Common myeloid progenitor, CD34-positive (primary cell): ENCODE measurements around the gene RAB3A.
A peak's percentile ranks its signal among the peaks of the same experiment; 100 is the strongest.

Source experiments
- CTCF ChIA-PET: fragments of 350-600 bp; sonication (Branson Sonifier 250); formaldehyde crosslinking; loops from one replicate; lab custom pipeline; 2021; ENCODE audit warnings: antibody characterized with exemption; lab: Charles Lee
- POLR2A ChIA-PET: fragments of 350-600 bp; sonication (Branson Sonifier 250); formaldehyde crosslinking; loops from one replicate; lab custom pipeline; 2021; ENCODE audit warnings: antibody characterized with exemption; lab: Charles Lee
- DNase-seq, 3 donors: peaks; one replicate each; pipeline versions ENCODE4 v3.0.0 to v3.0.0-alpha.2; 2013
- H3K27ac ChIP-seq, 2 experiments: 1 replicate in 1 of 2; 2 replicates in 1 of 2; pipeline ENCODE4 v1.7.0; 2013; ENCODE audit warnings: inconsistent platforms in 2 of 2, low read length in 2 of 2, mild to moderate bottlenecking in 2 of 2, low read depth in 1 of 2, moderate library complexity in 1 of 2; ENCODE audit not compliant: severe bottlenecking in 2 of 2, insufficient read depth in 1 of 2, poor library complexity in 1 of 2
- H3K27me3 ChIP-seq, 5 experiments: replicated peaks in 2 of 5; 1 replicate in 3 of 5; 2 replicates in 2 of 5; pipeline versions ENCODE4 v1.6.1 to v1.7.0; 2013; ENCODE audit warnings: low read length in 4 of 5, mild to moderate bottlenecking in 2 of 5, moderate library complexity in 2 of 5, inconsistent platforms in 1 of 5; ENCODE audit not compliant: insufficient read depth in 5 of 5, control insufficient read depth in 4 of 5
- H3K36me3 ChIP-seq, 4 experiments: 1 replicate in 2 of 4; 2 replicates in 2 of 4; pipeline versions ENCODE4 v1.6.1 to v1.7.0; 2013; ENCODE audit warnings: low read length in 3 of 4, control low read depth in 1 of 4, mild to moderate bottlenecking in 1 of 4; ENCODE audit not compliant: control insufficient read depth in 4 of 4, insufficient read depth in 4 of 4
- H3K4me1 ChIP-seq, 4 experiments: 1 replicate in 3 of 4; 2 replicates in 1 of 4; pipeline versions ENCODE4 v1.6.1 to v1.7.1; 2013; ENCODE audit warnings: low read length in 3 of 4, mild to moderate bottlenecking in 3 of 4, control low read depth in 1 of 4, inconsistent platforms in 1 of 4, moderate library complexity in 1 of 4; ENCODE audit not compliant: control insufficient read depth in 4 of 4, insufficient read depth in 4 of 4; ENCODE audit errors: control extremely low read depth in 1 of 4
- H3K4me3 ChIP-seq, 7 experiments: 1 replicate in 4 of 7; 2 replicates in 3 of 7; pipeline versions ENCODE4 v1.5.1 to v1.7.0; 2013; ENCODE audit warnings: mild to moderate bottlenecking in 7 of 7, low read length in 6 of 7, moderate library complexity in 6 of 7, inconsistent platforms in 2 of 7, low read depth in 2 of 7, control low read depth in 1 of 7; ENCODE audit not compliant: insufficient read depth in 4 of 7, control insufficient read depth in 1 of 7; ENCODE audit errors: extremely low read depth in 1 of 7
- H3K9me3 ChIP-seq, 5 experiments: 1 replicate in 4 of 5; 2 replicates in 1 of 5; pipeline versions ENCODE4 v1.6.1 to v1.7.1; 2013; ENCODE audit warnings: low read length in 4 of 5, mild to moderate bottlenecking in 2 of 5, inconsistent platforms in 1 of 5, low read depth in 1 of 5, moderate library complexity in 1 of 5; ENCODE audit not compliant: control insufficient read depth in 4 of 5, insufficient read depth in 2 of 5; ENCODE audit errors: control extremely low read depth in 1 of 5
- WGBS: methylation state at CpG from one replicate; pipeline ENCODE4 v1.1.5; 2013; ENCODE audit not compliant: insufficient coverage; 5-methylcytosine and 5-hydroxymethylcytosine counted together

RAB3A gene

GRCh38 chr19:18208098-18208951 is 4.5 kb upstream of the RAB3A start:
- DNase-seq, result peak in 2 of 3 donors; percentile 52 to 57
- Histone ChIP-seq H3K27ac (no peak overlapping the region), H3K4me3 (no peak overlapping the region), H3K36me3 (no peaks in the 10 kb centered on the region), H3K9me3 (no peaks in the 10 kb centered on the region), H3K27me3 (peaks cover 0 to 7% (median 2%) of the 10 kb centered on the region in 5 experiments), H3K4me1 (peaks cover 0 to 22% (median 20%) of the 10 kb centered on the region in 4 experiments)
- ChIA-PET POLR2A (interaction anchor here (0.6 kb wide), 2 partner anchors 102 to 105 kb away, joined by 3 read pairs; no protein-coding TSS in a partner anchor), CTCF (interaction anchor here (0.8 to 7.1 kb wide), 9 partner anchors 11 to 71 kb away, joined by 3 to 139 read pairs (median 4); a partner anchor contains a TSS)
- 24% methylated on average over 17 of the region's 32 CpGs for WGBS

- H3K27me3 ChIP-seq, result peaks cover 0 to 3% (median 0%) of the 10 kb centered on the region in 5 experiments
- 93% methylated on average over 2 of the region's 12 CpGs for WGBS
- POLR2A ChIA-PET, result interaction anchor here (1.9 kb wide), 1 partner anchor 75 kb away, joined by 10 read pairs; the partner anchor contains the start of gene JUND
- H3K4me1 ChIP-seq, result peaks cover 0 to 30% (median 28%) of the 10 kb centered on the region in 4 experiments
- peak overlapping the region; percentile 54 to 89 for H3K27ac ChIP-seq
- peaks cover 0 to 7% (median 0%) of the 10 kb centered on the region in 4 experiments for H3K36me3 ChIP-seq
- no peak for DNase-seq
- H3K9me3 ChIP-seq, result no peaks in the 10 kb centered on the region
- peak overlapping the region in 3 of 7 experiments; percentile 71 to 92 (median 75) for H3K4me3 ChIP-seq
- CTCF ChIA-PET, result interaction anchor here (1.1 to 7.1 kb wide), 8 partner anchors 8 to 122 kb away, joined by 3 to 139 read pairs (median 4); a partner anchor contains a TSS
Observed at GRCh38 chr19:18206018-18206417, 2.2 kb upstream of the RAB3A start.

GRCh38 chr19:18205200-18205892 is 1.5 kb upstream of the RAB3A start:
- Histone ChIP-seq H3K36me3 (peaks cover 0 to 9% (median under 1%) of the 10 kb centered on the region in 4 experiments), H3K4me3 (peak overlapping the region; percentile 48 to 92 (median 75)), H3K9me3 (no peaks in the 10 kb centered on the region), H3K27me3 (peaks cover 0 to 3% (median 0%) of the 10 kb centered on the region in 5 experiments), H3K27ac (peak overlapping the region; percentile 54 to 89), H3K4me1 (peaks cover 0 to 30% (median 28%) of the 10 kb centered on the region in 4 experiments)
- peak; percentile 69 to 85 (median 81) for DNase-seq
- WGBS, result 32% methylated on average over 26 of the region's 36 CpGs
- ChIA-PET POLR2A (interaction anchor here (0.6 to 1.9 kb wide), 4 partner anchors 11 to 316 kb away, joined by 3 to 10 read pairs (median 3); partner anchors contain the start of genes ELL and JUND), CTCF (interaction anchor here (1.1 to 7.1 kb wide), 11 partner anchors 9 to 123 kb away, joined by 3 to 139 read pairs (median 4); a partner anchor contains a TSS)

- Histone ChIP-seq H3K27ac (peak overlapping the region; percentile 54 to 89), H3K27me3 (no peaks in the 10 kb centered on the region), H3K4me1 (peaks cover 0 to 30% (median 28%) of the 10 kb centered on the region in 4 experiments), H3K4me3 (peak overlapping the region; percentile 48 to 92 (median 75)), H3K9me3 (no peaks in the 10 kb centered on the region), H3K36me3 (peaks cover 0 to 13% (median 2%) of the 10 kb centered on the region in 4 experiments)
- CTCF ChIA-PET, result interaction anchor here (1.1 to 7.1 kb wide), 7 partner anchors 10 to 123 kb away, joined by 3 to 139 read pairs (median 4); a partner anchor contains a TSS
- DNase-seq, result no peak
- POLR2A ChIA-PET, result interaction anchor here (0.6 to 1.9 kb wide), 4 partner anchors 10 to 317 kb away, joined by 3 to 10 read pairs (median 6); partner anchors contain the start of genes ELL and JUND
- WGBS, result 0% methylated on average over 13 of the region's 22 CpGs
Observed at GRCh38 chr19:18204394-18205199, 755 bp upstream of the RAB3A start.

GRCh38 chr19:18203408-18203862 is 407 bp downstream of the RAB3A start:
- WGBS, result 0% methylated on average over 23 of the region's 38 CpGs
- CTCF ChIA-PET, result interaction anchor here (1.5 to 4.3 kb wide), 4 partner anchors 17 to 125 kb away, joined by 3 to 28 read pairs (median 5); a partner anchor contains a TSS
- Histone ChIP-seq H3K27ac (no peak overlapping the region), H3K27me3 (no peaks in the 10 kb centered on the region), H3K9me3 (no peaks in the 10 kb centered on the region), H3K4me1 (peaks cover 0 to 30% (median 28%) of the 10 kb centered on the region in 4 experiments), H3K36me3 (peaks cover 0 to 20% (median 4%) of the 10 kb centered on the region in 4 experiments), H3K4me3 (peak overlapping the region; percentile 48 to 86 (median 71))
- DNase-seq, result peak in 1 of 3 donors; percentile 56
- POLR2A ChIA-PET, result interaction anchor here (1.0 kb wide), 1 partner anchor 9 kb away, joined by 8 read pairs; no protein-coding TSS in a partner anchor
